GM12801 (cell line): ENCODE data around the gene CPSF4L.

ENCODE experiments used
- CTCF ChIP-seq: IDR thresholded peaks from one replicate; pipeline ENCODE4 v1.5.1; 2011; ENCODE audit warnings: control low read depth; ENCODE audit not compliant: insufficient read length; ENCODE audit errors: extremely low read depth

The CPSF4L gene

GRCh38 chr17:73272906-73273218 lies 11.2 kb upstream of the CPSF4L start:
- TF ChIP-seq CTCF, result no peak

GRCh38 chr17:73271072-73271471 lies 9.4 kb upstream of the CPSF4L start:
- TF ChIP-seq CTCF, result no peak

GRCh38 chr17:73269791-73270190 lies 8.1 kb upstream of the CPSF4L start:
- TF ChIP-seq CTCF, result no peak

GRCh38 chr17:73269329-73269615 lies 7.6 kb upstream of the CPSF4L start:
- TF ChIP-seq CTCF, result no peak

- TF ChIP-seq CTCF, result no peak
Observed at GRCh38 chr17:73268582-73269328, 7.1 kb upstream of the CPSF4L start.

- TF ChIP-seq CTCF, result no peak
Observed at GRCh38 chr17:73267648-73268537, 6.2 kb upstream of the CPSF4L start.

- no peak for TF ChIP-seq CTCF
Observed at GRCh38 chr17:73266796-73267195, 5.1 kb upstream of the CPSF4L start.
